Gastrocnemius medialis (tissue), 4 donors: ENCODE results near the gene NEK10. TPM values are rescaled to one million over a fixed set of nuclear protein-coding genes. Genes with fewer than 3 reads are reported as not detected.

Source experiments
- ATAC-seq, 2 donors: fragments of 150-250 bp; one replicate each; pipeline ENCODE4 v1.9.1; 2016
- DNase-seq, 2 donors: peaks; one replicate each; pipeline ENCODE4 v3.0.0-alpha.2; 2019
- H3K27ac ChIP-seq, 4 donors: fragments of 200-600 bp; sonication (generic); 1 replicate in 1 of 4; 2 replicates in 3 of 4; pipeline ENCODE4 v1.5.1; 2016 to 2018; ENCODE audit warnings: mild to moderate bottlenecking in 2 of 4, moderate library complexity in 1 of 4
- H3K27me3 ChIP-seq, 3 donors: fragments of 200-600 bp; sonication (generic) in 2 of 3; 1 replicate in 1 of 3; 2 replicates in 2 of 3; pipeline versions ENCODE4 v1.5.1 to v1.6.0; 2016 to 2019; ENCODE audit warnings: mild to moderate bottlenecking in 1 of 3, moderate library complexity in 1 of 3
- H3K36me3 ChIP-seq, 2 donors: fragments of 200-600 bp; sonication (generic) in 1 of 2; one replicate each; pipeline ENCODE4 v1.5.1; 2017 to 2018
- H3K4me1 ChIP-seq, 2 donors: fragments of 200-600 bp; sonication (generic) in 1 of 2; one replicate each; pipeline ENCODE4 v1.5.1; 2016 to 2017; ENCODE audit warnings: mild to moderate bottlenecking in 2 of 2
- H3K4me3 ChIP-seq, 4 donors: fragments of 200-600 bp; sonication (generic) in 3 of 4; 1 replicate in 1 of 4; 2 replicates in 3 of 4; pipeline ENCODE4 v1.5.1; 2016 to 2019; ENCODE audit warnings: mild to moderate bottlenecking in 2 of 4
- H3K9me3 ChIP-seq, 3 donors: fragments of 200-600 bp; sonication (generic) in 2 of 3; 1 replicate in 1 of 3; 2 replicates in 2 of 3; pipeline ENCODE4 v1.5.1; 2016 to 2019
- CTCF ChIP-seq, 5 experiments: fragments of 450-650 bp in 3 of 5; fragments of 200-600 bp in 2 of 5; sonication (generic) in 2 of 5; IDR thresholded peaks in 4 of 5; conservative IDR thresholded peaks in 1 of 5; 1 replicate in 4 of 5; 2 replicates in 1 of 5; pipeline ENCODE4 v1.5.1; 2016 to 2019; ENCODE audit warnings: antibody characterized with exemption in 5 of 5, mild to moderate bottlenecking in 3 of 5, moderate library complexity in 3 of 5
- POLR2A ChIP-seq, 2 donors: fragments of 450-650 bp; IDR thresholded peaks; one replicate each; pipeline ENCODE4 v1.6.1; 2017; ENCODE audit warnings: antibody characterized with exemption in 2 of 2, mild to moderate bottlenecking in 2 of 2, moderate library complexity in 2 of 2
- in situ Hi-C, 4 donors: fragments of 200-750 bp; cut with MboI; loops; one replicate each; pipeline versions ENCODE4 v1.15.0 to v1.8.0; 2017; ENCODE audit warnings: low sequenced_read_pairs in 4 of 4
- intact Hi-C: fragments of 100-400 bp; cut with DNase I; formaldehyde crosslinking; loops from one replicate; pipeline ENCODE4 v1.15.1; 2023; ENCODE audit warnings: low total_unique reads
- total RNA-seq, 4 donors: library from RNA; depleted of rRNA; stranded (reverse); fragments of >200 nt; gene quantifications; one replicate each; pipeline versions ENCODE4 v1.1.0 to v1.2.3, GENCODE V29; 2016

NEK10 gene
- total RNA-seq, 4 donors from 2014 or later, result 3.6 to 12.8 (median 7.5) TPM

- Histone ChIP-seq H3K27ac (no peak overlapping the region), H3K27me3 (no peaks in the 10 kb centered on the region), H3K36me3 (no peaks in the 10 kb centered on the region), H3K9me3 (no peaks in the 10 kb centered on the region), H3K4me3 (no peak overlapping the region), H3K4me1 (no peaks in the 10 kb centered on the region)
- TF ChIP-seq POLR2A (IDR thresholded peaks at IDR 0.05) (no peak), CTCF (IDR thresholded peaks at IDR 0.05 in 4 of 5, conservative IDR thresholded peaks at IDR 0.05 in 1 of 5) (no peak)
- no peak for ATAC-seq
- intact Hi-C loops, result no loop called here
- in situ Hi-C loops, result no loop called here
- no peak for DNase-seq
Observed at GRCh38 chr3:27072810-27073651, 296.2 kb downstream of the NEK10 start.

GRCh38 chr3:27060336-27060735 is 308.8 kb downstream of the NEK10 start:
- no peak overlapping the region for H3K27ac ChIP-seq
- H3K4me3 ChIP-seq, result no peak overlapping the region
- intact Hi-C loops (no loop called here), in situ Hi-C loops (no loop called here)
- no peak for DNase-seq
- H3K27me3 ChIP-seq, result no peaks in the 10 kb centered on the region
- H3K36me3 ChIP-seq, result no peaks in the 10 kb centered on the region
- no peaks in the 10 kb centered on the region for H3K4me1 ChIP-seq
- TF ChIP-seq CTCF (IDR thresholded peaks at IDR 0.05 in 4 of 5, conservative IDR thresholded peaks at IDR 0.05 in 1 of 5), result no peak
- no peak for TF ChIP-seq POLR2A (IDR thresholded peaks at IDR 0.05)
- ATAC-seq, result no peak
- H3K9me3 ChIP-seq, result no peaks in the 10 kb centered on the region

Other genes with a start within 250 kb of the NEK10 start
- 10 to 100 TPM in 3 of 4 donors, 1 to 10 TPM in 1; 7.5 to 19.8 (median 12.8) TPM for gene SLC4A7, start 115.0 kb upstream of the NEK10 start, total RNA-seq